Epithelial cell of umbilical artery (primary cell): ENCODE results near the gene GAB4. TPM values are rescaled to one million over a fixed set of nuclear protein-coding genes. Genes with fewer than 3 reads are reported as not detected.

ENCODE experiments used
- total RNA-seq: library from RNA; depleted of rRNA; stranded (reverse); fragments of >200 nt; gene quantifications from 2 replicates; pipeline ENCODE4 v1.2.3, GENCODE V29; 2014

Gene GAB4
- total RNA-seq: not detected in 2 replicates

GRCh38 chr22:17007852-17008731, at the start of gene GAB4:
Gene GAB4 (minus strand): TSS chr22:17008222. CDS start chr22:17008114, 108 bp downstream.

Other genes with a start within 250 kb of the GAB4 start
- not detected in 2 replicates for gene XKR3, start 182.8 kb downstream of the GAB4 start, total RNA-seq
- 5.0 and 6.2 TPM in 2 replicates for gene IL17RA, start 76.8 kb upstream of the GAB4 start, total RNA-seq
- gene TMEM121B, start 113.1 kb upstream of the GAB4 start, total RNA-seq: 0.15 and 0.32 TPM in 2 replicates
- 50.6 and 52.9 TPM in 2 replicates for gene HDHD5, start 151.1 kb upstream of the GAB4 start, total RNA-seq
- 9.1 and 14.9 TPM in 2 replicates for gene ADA2, start 211.2 kb upstream of the GAB4 start, total RNA-seq